Parathyroid adenoma (tissue), 2 donors: ENCODE results near the gene IL17A.

Source experiments
- H2AFZ ChIP-seq: fragments of 300-600 bp; sonication (generic); one replicate; pipeline ENCODE4 v1.7.0; 2017; ENCODE audit warnings: antibody characterized with exemption, mild to moderate bottlenecking
- H3K27ac ChIP-seq: fragments of 300-600 bp; sonication (generic); one replicate; pipeline ENCODE4 v1.7.0; 2017
- H3K27me3 ChIP-seq: fragments of 300-600 bp; sonication (generic); one replicate; pipeline ENCODE4 v1.7.0; 2017; ENCODE audit warnings: low read length; ENCODE audit not compliant: control insufficient read depth, insufficient read depth
- H3K36me3 ChIP-seq: fragments of 300-600 bp; sonication (generic); one replicate; pipeline ENCODE4 v1.7.0; 2017; ENCODE audit warnings: low read length; ENCODE audit not compliant: control insufficient read depth, insufficient read depth
- H3K4me1 ChIP-seq: fragments of 300-600 bp; sonication (generic); one replicate; pipeline ENCODE4 v1.7.0; 2017; ENCODE audit warnings: control low read depth
- H3K4me2 ChIP-seq: fragments of 300-600 bp; sonication (generic); one replicate; pipeline ENCODE4 v1.7.0; 2017; ENCODE audit warnings: low read length
- H3K4me3 ChIP-seq: fragments of 300-600 bp; sonication (generic); one replicate; pipeline ENCODE4 v1.7.0; 2017; ENCODE audit warnings: low read depth, low read length
- H3K79me2 ChIP-seq: fragments of 300-600 bp; sonication (generic); one replicate; pipeline ENCODE4 v1.7.0; 2017; ENCODE audit warnings: control low read depth
- H3K9ac ChIP-seq: fragments of 300-600 bp; sonication (generic); one replicate; pipeline ENCODE4 v1.7.0; 2017; ENCODE audit warnings: mild to moderate bottlenecking
- H3K9me3 ChIP-seq: fragments of 300-600 bp; sonication (generic); one replicate; pipeline ENCODE4 v1.7.0; 2017; ENCODE audit warnings: low read length; ENCODE audit not compliant: control insufficient read depth
- TF ChIP-seq, protein P1 (sequence below): fragments of 300-600 bp; sonication (generic); IDR thresholded peaks from one replicate; pipeline ENCODE4 v1.7.0; 2017; ENCODE audit warnings: antibody characterized with exemption, mild to moderate bottlenecking
- donor health status: primary hyperparathyroidism.

IL17A gene

DNA sequence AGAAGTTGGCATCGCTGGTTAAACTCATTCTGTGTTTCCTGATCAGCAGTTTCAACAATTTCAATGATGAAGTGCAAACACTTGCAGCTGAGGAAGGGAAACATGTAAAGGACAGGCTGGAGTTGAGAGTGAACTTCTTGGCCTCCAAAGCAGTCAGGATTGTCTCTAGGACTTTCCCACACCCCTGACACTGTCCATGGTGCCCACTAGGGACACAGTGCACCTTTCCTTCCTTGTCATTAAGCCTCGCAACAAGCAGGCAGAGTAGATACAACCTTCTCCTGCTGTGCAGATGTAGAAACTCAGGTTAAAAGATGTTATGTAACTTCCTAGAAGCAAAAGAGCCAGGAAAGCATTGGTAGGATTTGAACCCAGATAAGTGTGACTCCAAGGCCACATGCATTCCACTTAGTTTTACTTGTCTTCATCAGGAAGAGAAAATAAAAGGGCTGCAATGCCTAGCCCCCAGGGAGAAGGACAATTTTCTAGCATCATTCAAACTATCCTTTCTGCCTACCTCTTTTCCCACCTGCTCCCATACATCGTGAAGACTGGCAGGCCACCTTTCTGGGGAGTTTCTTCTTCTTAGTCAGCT, 39.2 kb upstream of the IL17A start:
- Histone ChIP-seq H3K79me2 (no peaks in the 10 kb centered on the region), H3K27ac (no peak overlapping the region), H3K9me3 (no peaks in the 10 kb centered on the region), H3K4me1 (no peaks in the 10 kb centered on the region), H2AFZ (no peak overlapping the region), H3K4me3 (no peak overlapping the region), H3K9ac (no peak overlapping the region), H3K4me2 (no peak overlapping the region), H3K27me3 (no peaks in the 10 kb centered on the region), H3K36me3 (no peaks in the 10 kb centered on the region)
- TF ChIP-seq, protein P1, sequence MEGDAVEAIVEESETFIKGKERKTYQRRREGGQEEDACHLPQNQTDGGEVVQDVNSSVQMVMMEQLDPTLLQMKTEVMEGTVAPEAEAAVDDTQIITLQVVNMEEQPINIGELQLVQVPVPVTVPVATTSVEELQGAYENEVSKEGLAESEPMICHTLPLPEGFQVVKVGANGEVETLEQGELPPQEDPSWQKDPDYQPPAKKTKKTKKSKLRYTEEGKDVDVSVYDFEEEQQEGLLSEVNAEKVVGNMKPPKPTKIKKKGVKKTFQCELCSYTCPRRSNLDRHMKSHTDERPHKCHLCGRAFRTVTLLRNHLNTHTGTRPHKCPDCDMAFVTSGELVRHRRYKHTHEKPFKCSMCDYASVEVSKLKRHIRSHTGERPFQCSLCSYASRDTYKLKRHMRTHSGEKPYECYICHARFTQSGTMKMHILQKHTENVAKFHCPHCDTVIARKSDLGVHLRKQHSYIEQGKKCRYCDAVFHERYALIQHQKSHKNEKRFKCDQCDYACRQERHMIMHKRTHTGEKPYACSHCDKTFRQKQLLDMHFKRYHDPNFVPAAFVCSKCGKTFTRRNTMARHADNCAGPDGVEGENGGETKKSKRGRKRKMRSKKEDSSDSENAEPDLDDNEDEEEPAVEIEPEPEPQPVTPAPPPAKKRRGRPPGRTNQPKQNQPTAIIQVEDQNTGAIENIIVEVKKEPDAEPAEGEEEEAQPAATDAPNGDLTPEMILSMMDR: no peak

- H3K27me3 ChIP-seq: no peaks in the 10 kb centered on the region
Measured at GRCh38 chr6:52149076-52149475, 37.1 kb upstream of the IL17A start.

GRCh38 chr6:52149949-52150348, 36.2 kb upstream of the IL17A start:
- H3K4me1 ChIP-seq: no peaks in the 10 kb centered on the region
- H3K4me3 ChIP-seq: no peak overlapping the region
- no peaks in the 10 kb centered on the region for H3K79me2 ChIP-seq
- TF ChIP-seq, protein P1: no peak
- no peak overlapping the region for H2AFZ ChIP-seq
- H3K27me3 ChIP-seq: no peaks in the 10 kb centered on the region
- no peak overlapping the region for H3K27ac ChIP-seq
- no peaks in the 10 kb centered on the region for H3K9me3 ChIP-seq
- no peak overlapping the region for H3K4me2 ChIP-seq
- H3K9ac ChIP-seq: no peak overlapping the region
- no peaks in the 10 kb centered on the region for H3K36me3 ChIP-seq

More at GRCh38 chr6:52149076-52149475, 37.1 kb upstream of the IL17A start:
- H2AFZ ChIP-seq: no peak overlapping the region
- TF ChIP-seq, protein P1: no peak
- H3K9ac ChIP-seq: no peak overlapping the region
- H3K79me2 ChIP-seq: no peaks in the 10 kb centered on the region
- H3K4me2 ChIP-seq: no peak overlapping the region
- no peaks in the 10 kb centered on the region for H3K4me1 ChIP-seq
- H3K36me3 ChIP-seq: no peaks in the 10 kb centered on the region
- H3K4me3 ChIP-seq: no peak overlapping the region
- H3K27ac ChIP-seq: no peak overlapping the region
- H3K9me3 ChIP-seq: no peaks in the 10 kb centered on the region

DNA sequence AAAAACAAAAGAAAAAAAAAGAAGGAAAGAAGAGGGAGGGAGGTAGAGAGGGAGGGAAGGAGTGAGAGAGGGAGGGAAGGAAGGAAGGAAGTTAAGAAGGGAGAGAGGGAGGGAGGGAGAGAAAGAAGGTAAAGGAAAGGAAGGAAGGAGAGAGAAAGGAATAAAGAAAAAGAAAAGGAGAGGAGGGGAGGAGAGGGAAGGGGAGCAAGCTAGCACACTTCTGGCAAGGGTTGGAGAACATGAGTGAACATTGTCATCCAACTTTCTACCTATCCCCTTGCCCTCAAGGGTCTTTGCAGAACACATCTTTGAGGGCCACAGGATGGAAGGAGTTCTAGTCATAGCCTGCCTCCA, 34.1 kb upstream of the IL17A start:
- no peaks in the 10 kb centered on the region for H3K27me3 ChIP-seq
- H3K27ac ChIP-seq: no peak overlapping the region
- no peaks in the 10 kb centered on the region for H3K4me1 ChIP-seq
- no peak overlapping the region for H3K4me2 ChIP-seq
- no peak overlapping the region for H3K4me3 ChIP-seq
- no peaks in the 10 kb centered on the region for H3K79me2 ChIP-seq
- TF ChIP-seq, protein P1: no peak
- no peak overlapping the region for H2AFZ ChIP-seq
- H3K36me3 ChIP-seq: no peaks in the 10 kb centered on the region
- no peak overlapping the region for H3K9ac ChIP-seq
- H3K9me3 ChIP-seq: no peaks in the 10 kb centered on the region

DNA sequence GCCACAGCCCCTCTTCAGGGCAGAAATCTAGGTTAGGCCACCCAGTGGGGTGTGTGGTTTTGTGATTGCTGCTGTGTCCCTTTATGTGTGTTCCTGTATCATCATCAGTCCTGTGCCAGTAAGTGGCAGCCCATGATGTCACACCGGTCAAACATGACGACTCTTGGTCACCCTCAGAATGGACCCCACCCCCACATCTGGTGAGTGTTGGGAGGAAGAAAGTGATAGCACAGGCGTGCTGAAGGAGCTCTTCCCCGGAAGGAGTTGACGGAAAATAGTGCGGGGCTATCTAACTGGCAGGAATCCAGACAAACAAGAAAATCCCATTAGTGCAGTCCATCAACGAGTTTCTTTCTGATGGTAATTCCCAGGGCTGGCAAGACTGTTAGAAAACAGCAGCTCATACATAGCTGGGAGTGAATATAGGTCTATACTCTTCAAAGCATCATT, 33.4 kb upstream of the IL17A start:
- no peaks in the 10 kb centered on the region for H3K79me2 ChIP-seq
- no peaks in the 10 kb centered on the region for H3K9me3 ChIP-seq
- no peak overlapping the region for H3K4me3 ChIP-seq
- no peaks in the 10 kb centered on the region for H3K36me3 ChIP-seq
- H3K4me2 ChIP-seq: no peak overlapping the region
- H3K27me3 ChIP-seq: no peaks in the 10 kb centered on the region
- H2AFZ ChIP-seq: no peak overlapping the region
- TF ChIP-seq, protein P1: no peak
- no peak overlapping the region for H3K9ac ChIP-seq
- H3K4me1 ChIP-seq: no peaks in the 10 kb centered on the region
- no peak overlapping the region for H3K27ac ChIP-seq
